ENCODE measurements around the gene LUZP2. TPM values are rescaled to one million over a fixed set of nuclear protein-coding genes. Genes with fewer than 3 reads are reported as not detected.

Gene LUZP2
- total RNA-seq, 1 donor from 2014 or later = not detected

DNA sequence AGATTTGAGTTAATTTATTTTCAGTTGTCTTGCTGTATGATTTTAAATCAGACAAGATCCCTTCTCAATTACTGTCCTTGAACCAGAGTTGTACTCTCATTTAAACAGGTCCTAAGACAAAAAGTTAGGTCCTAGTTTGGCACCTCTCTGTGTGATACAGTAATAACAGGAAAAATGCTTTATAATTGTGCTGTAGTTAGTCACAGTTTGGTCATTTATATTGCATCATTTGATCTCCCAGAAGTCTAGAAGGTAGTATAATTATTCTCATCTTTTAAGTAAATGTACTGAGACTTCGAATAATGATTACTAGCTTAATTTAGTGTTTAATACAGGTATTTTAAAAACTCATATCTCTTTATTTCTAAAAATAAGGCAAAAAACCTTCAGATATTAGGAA is 18.1 kb upstream of the LUZP2 start:
- TF ChIP-seq, protein P1, sequence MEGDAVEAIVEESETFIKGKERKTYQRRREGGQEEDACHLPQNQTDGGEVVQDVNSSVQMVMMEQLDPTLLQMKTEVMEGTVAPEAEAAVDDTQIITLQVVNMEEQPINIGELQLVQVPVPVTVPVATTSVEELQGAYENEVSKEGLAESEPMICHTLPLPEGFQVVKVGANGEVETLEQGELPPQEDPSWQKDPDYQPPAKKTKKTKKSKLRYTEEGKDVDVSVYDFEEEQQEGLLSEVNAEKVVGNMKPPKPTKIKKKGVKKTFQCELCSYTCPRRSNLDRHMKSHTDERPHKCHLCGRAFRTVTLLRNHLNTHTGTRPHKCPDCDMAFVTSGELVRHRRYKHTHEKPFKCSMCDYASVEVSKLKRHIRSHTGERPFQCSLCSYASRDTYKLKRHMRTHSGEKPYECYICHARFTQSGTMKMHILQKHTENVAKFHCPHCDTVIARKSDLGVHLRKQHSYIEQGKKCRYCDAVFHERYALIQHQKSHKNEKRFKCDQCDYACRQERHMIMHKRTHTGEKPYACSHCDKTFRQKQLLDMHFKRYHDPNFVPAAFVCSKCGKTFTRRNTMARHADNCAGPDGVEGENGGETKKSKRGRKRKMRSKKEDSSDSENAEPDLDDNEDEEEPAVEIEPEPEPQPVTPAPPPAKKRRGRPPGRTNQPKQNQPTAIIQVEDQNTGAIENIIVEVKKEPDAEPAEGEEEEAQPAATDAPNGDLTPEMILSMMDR (IDR thresholded peaks at IDR 0.05) = no peak
- Histone ChIP-seq H3K4me1 (no peaks in the 10 kb centered on the region), H3K27me3 (ENCODE audit: low read depth) (no peaks in the 10 kb centered on the region), H3K36me3 (no peaks in the 10 kb centered on the region), H3K27ac (no peak overlapping the region), H3K9me3 (peaks cover 6% of the 10 kb centered on the region), H3K4me3 (no peak overlapping the region)
- ATAC-seq (no peak), DNase-seq (no peak)
- intact Hi-C loops (cut with DNase I) = no loop called here

DNA sequence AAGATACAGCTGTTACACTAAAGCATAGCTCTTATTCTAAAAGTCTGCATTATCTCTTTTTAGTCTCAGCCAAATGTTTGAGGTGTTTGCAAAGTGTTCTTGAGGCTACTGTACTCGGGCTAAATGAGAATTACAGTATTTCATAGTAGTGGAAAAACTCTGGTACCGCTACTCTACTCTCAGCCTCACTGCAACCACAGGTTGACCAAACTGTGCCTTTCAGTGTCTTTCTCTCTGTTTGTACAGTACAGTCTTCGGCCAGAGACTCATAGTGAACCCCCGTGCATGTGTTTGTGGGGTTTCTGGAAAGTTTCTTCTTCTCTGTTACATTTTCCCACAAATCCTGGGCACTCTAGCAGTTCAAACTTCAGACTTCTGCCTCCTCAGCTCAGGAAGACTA is 7.4 kb upstream of the LUZP2 start:
- TF ChIP-seq, protein P1 (IDR thresholded peaks at IDR 0.05) = no peak
- Histone ChIP-seq H3K4me1 (no peaks in the 10 kb centered on the region), H3K9me3 (no peaks in the 10 kb centered on the region), H3K4me3 (no peak overlapping the region), H3K27ac (no peak overlapping the region), H3K27me3 (ENCODE audit: low read depth) (no peaks in the 10 kb centered on the region), H3K36me3 (no peaks in the 10 kb centered on the region)
- DNase-seq = no peak
- intact Hi-C loops (cut with DNase I) = no loop called here
- ATAC-seq = no peak

DNA sequence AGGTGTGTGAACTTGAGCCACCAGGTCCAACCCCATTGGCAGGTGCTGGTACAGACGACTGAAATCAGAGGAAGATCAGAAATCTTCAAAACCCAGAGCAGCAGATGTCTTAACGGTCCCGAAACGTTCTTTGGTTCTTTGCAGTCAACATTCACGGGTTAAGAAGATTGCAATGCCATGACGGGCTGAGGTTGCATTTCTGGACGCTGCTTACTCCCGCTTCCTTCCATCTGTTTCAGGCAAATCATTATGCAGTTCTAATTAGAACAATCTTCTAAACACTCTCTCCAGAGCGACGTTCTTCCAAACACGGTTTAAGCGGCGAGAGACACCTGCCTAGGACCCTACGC is 492 bp upstream of the LUZP2 start:
- no peak for DNase-seq
- Histone ChIP-seq H3K9me3 (no peaks in the 10 kb centered on the region), H3K4me1 (no peaks in the 10 kb centered on the region), H3K4me3 (peak overlapping the region; percentile 44), H3K27me3 (ENCODE audit: low read depth) (peaks cover 16% of the 10 kb centered on the region), H3K27ac (no peak overlapping the region), H3K36me3 (no peaks in the 10 kb centered on the region)
- intact Hi-C loops (cut with DNase I) = no loop called here
- ATAC-seq = no peak
- TF ChIP-seq, protein P1 (IDR thresholded peaks at IDR 0.05) = no peak

DNA sequence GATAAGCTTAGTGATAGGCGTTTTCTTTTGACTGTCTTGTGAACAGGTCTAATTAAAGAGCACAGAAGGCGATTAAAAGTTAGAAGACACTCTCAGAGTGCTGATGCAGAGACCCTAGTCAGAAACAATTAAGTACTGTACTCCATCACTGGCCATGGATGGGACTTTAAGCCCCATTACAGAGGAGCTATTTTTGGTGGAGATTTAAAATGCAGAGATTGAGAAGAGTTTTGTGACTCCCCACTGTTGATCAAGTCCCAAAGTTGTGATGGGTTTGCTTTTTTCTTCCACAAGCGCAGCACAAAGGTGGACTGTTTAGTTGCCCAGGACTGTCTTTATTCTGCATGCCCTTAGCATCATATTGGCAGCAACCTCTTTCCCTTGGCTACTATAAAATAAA is 978 bp downstream of the LUZP2 start:
- intact Hi-C loops (cut with DNase I) = no loop called here

DNA sequence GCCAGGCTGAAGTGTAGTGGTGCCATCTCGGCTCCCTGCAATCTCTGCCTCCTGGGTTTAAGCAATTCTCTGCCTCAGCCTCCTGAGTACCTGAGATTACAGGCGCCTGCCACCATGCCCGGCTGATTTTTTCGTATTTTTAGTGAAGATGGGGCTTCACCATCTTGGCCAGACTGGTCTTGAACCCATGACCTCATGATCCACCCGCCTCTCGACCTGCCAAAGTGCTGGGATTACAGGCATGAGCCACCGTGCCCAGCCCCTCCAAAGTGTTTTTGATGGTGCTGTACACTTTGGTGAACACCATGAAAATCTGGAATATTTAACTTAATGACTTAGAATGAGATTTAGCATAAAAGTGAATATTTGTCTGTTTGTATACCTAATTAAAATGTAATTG is 5.6 kb downstream of the LUZP2 start:
- TF ChIP-seq, protein P1 (IDR thresholded peaks at IDR 0.05) = no peak
- intact Hi-C loops (cut with DNase I) = no loop called here

More for the DNA sequence above, 978 bp downstream of the LUZP2 start:
- H3K27ac ChIP-seq = no peak overlapping the region
- H3K9me3 ChIP-seq = no peaks in the 10 kb centered on the region
- DNase-seq (no peak), ATAC-seq (no peak)
- no peaks in the 10 kb centered on the region for H3K4me1 ChIP-seq
- H3K27me3 ChIP-seq (ENCODE audit: low read depth) = peaks cover 16% of the 10 kb centered on the region
- no peak overlapping the region for H3K4me3 ChIP-seq
- no peaks in the 10 kb centered on the region for H3K36me3 ChIP-seq
- TF ChIP-seq, protein P1 (IDR thresholded peaks at IDR 0.05) = no peak

DNA sequence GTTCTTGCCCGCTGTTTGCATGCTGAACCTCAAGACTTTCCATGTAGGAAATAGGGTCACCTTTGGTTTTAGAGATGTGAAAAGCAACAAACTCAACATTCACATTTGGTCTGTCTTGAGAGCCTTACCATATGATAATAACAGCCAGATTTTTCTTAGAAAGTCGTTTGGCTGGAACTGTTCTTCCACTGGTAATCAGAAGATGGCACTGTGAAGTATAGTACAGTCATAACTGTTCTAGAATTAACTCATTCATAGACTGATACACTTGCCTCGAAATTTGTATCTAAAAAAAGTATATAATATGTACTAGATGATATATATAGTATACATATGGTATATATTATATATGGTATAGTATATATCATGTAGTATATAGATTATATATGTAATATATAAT is 12.3 kb downstream of the LUZP2 start:
- Histone ChIP-seq H3K9me3 (no peaks in the 10 kb centered on the region), H3K27ac (no peak overlapping the region), H3K4me1 (no peaks in the 10 kb centered on the region), H3K4me3 (no peak overlapping the region), H3K36me3 (no peaks in the 10 kb centered on the region), H3K27me3 (ENCODE audit: low read depth) (no peaks in the 10 kb centered on the region)
- DNase-seq (no peak), ATAC-seq (no peak)
- TF ChIP-seq, protein P1 (IDR thresholded peaks at IDR 0.05) = no peak
- intact Hi-C loops (cut with DNase I) = no loop called here

More for the DNA sequence above, 5.6 kb downstream of the LUZP2 start:
- Histone ChIP-seq H3K36me3 (no peaks in the 10 kb centered on the region), H3K27me3 (ENCODE audit: low read depth) (peaks cover under 1% of the 10 kb centered on the region), H3K9me3 (no peaks in the 10 kb centered on the region), H3K4me1 (no peaks in the 10 kb centered on the region), H3K4me3 (no peak overlapping the region), H3K27ac (no peak overlapping the region)
- DNase-seq (no peak), ATAC-seq (no peak)

Data from lower lobe of right lung (tissue), 2 donors.